ENCODE results near the gene ANKRD2.

Gene ANKRD2

GRCh38 chr10:97596101-97597082 is 23.8 kb downstream of the ANKRD2 start:
- DNase-seq (ENCODE audit: low spot score) = no peak

GRCh38 chr10:97597778-97598177 is 25.2 kb downstream of the ANKRD2 start:
- DNase-seq (ENCODE audit: low spot score) = no peak

- no peak for DNase-seq (ENCODE audit: low spot score)
These were observed 26.1 kb downstream of the ANKRD2 start for GRCh38 chr10:97598407-97599271.

- no peak for DNase-seq (ENCODE audit: low spot score)
These were observed 26.7 kb downstream of the ANKRD2 start for GRCh38 chr10:97599272-97599619.

- no peak for DNase-seq (ENCODE audit: low spot score)
These were observed 28.0 kb downstream of the ANKRD2 start for GRCh38 chr10:97600616-97601015.

- DNase-seq (ENCODE audit: low spot score) = no peak
These were observed 29.0 kb downstream of the ANKRD2 start for GRCh38 chr10:97601268-97602215.

- no peak for DNase-seq (ENCODE audit: low spot score)
These were observed 34.6 kb downstream of the ANKRD2 start for GRCh38 chr10:97607095-97607636.

GRCh38 chr10:97608991-97609561 is 36.5 kb downstream of the ANKRD2 start:
- DNase-seq (ENCODE audit: low spot score) = no peak

GRCh38 chr10:97611473-97611872 is 38.9 kb downstream of the ANKRD2 start:
- no peak for DNase-seq (ENCODE audit: low spot score)

GRCh38 chr10:97612386-97612785 is 39.8 kb downstream of the ANKRD2 start:
- no peak for DNase-seq (ENCODE audit: low spot score)

GRCh38 chr10:97618285-97618684 is 45.7 kb downstream of the ANKRD2 start:
- DNase-seq (ENCODE audit: low spot score) = no peak

- no peak for DNase-seq (ENCODE audit: low spot score)
These were observed 46.2 kb downstream of the ANKRD2 start for GRCh38 chr10:97618733-97619132.

GRCh38 chr10:97623277-97623676 is 50.7 kb downstream of the ANKRD2 start:
- no peak for DNase-seq (ENCODE audit: low spot score)

- no peak for DNase-seq (ENCODE audit: low spot score)
These were observed 55.2 kb downstream of the ANKRD2 start for GRCh38 chr10:97627731-97628130.

GRCh38 chr10:97628228-97628627 is 55.6 kb downstream of the ANKRD2 start:
- no peak for DNase-seq (ENCODE audit: low spot score)

GRCh38 chr10:97629289-97629688 is 56.7 kb downstream of the ANKRD2 start:
- DNase-seq (ENCODE audit: low spot score) = no peak

- DNase-seq (ENCODE audit: low spot score) = no peak
These were observed 58.5 kb downstream of the ANKRD2 start for GRCh38 chr10:97631098-97631497.

- peak; percentile 97 for DNase-seq (ENCODE audit: low spot score)
These were observed 60.6 kb downstream of the ANKRD2 start, which contains the start of gene MORN4 for GRCh38 chr10:97632949-97633884. Gene MORN4, minus strand, starts transcription at chr10:97633500. Its CDS starts 13,847 bp downstream, at chr10:97619653.

Measured in ecto neural progenitor cell (in vitro differentiated cells).